ENCODE data around the gene REG1B. TPM values are rescaled to one million over a fixed set of nuclear protein-coding genes. Genes with fewer than 3 reads are reported as not detected.

Gene REG1B
- total and polyA plus RNA-seq, 2 donors (not counting 1 experiment from before 2014, with no cell fraction given) = not detected

DNA sequence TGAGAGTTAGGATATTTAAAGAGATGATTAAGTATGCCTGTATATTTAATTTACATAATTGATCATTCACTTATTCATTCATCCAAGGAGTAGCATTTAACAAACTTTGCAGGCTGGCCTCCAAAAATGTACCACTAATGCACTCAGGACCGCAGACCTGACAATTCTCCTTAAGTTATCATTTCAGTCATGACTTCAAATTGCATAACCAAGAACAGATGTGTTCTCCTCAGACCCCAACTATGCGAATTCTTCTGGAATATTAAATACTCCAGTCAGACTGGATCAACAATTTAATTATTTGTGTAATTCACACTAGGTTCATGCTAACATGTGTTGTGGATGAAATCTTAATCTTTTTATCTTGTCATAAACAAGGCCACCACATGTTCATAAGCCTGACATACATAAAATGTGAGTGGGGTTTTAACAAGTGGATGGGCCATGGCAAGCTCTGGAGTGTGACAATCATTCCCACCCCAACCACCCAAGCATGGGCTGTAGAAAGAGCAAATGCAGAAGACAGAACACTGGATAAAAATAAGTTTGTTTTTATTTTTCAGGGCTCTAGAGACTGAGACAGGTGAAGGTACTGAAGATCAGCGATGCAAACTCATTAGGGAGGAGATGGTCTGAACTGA lies 3.2 kb downstream of the REG1B start:
- TF ChIP-seq, protein P1, sequence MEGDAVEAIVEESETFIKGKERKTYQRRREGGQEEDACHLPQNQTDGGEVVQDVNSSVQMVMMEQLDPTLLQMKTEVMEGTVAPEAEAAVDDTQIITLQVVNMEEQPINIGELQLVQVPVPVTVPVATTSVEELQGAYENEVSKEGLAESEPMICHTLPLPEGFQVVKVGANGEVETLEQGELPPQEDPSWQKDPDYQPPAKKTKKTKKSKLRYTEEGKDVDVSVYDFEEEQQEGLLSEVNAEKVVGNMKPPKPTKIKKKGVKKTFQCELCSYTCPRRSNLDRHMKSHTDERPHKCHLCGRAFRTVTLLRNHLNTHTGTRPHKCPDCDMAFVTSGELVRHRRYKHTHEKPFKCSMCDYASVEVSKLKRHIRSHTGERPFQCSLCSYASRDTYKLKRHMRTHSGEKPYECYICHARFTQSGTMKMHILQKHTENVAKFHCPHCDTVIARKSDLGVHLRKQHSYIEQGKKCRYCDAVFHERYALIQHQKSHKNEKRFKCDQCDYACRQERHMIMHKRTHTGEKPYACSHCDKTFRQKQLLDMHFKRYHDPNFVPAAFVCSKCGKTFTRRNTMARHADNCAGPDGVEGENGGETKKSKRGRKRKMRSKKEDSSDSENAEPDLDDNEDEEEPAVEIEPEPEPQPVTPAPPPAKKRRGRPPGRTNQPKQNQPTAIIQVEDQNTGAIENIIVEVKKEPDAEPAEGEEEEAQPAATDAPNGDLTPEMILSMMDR (conservative IDR thresholded peaks at IDR 0.05 in 1 of 2, IDR thresholded peaks at IDR 0.05 in 1 of 2; ENCODE audit: low read depth in 1 of 2, low read length in 2 of 2) = no peak
- TF ChIP-seq EZH2 (IDR thresholded peaks at IDR 0.05; ENCODE audit: low read length, missing control alignments) = no peak
- Histone ChIP-seq H3K27ac (ENCODE audit: insufficient read depth, low read length) (no peak overlapping the region), H2AFZ (ENCODE audit: low read length) (no peak overlapping the region), H3K4me1 (ENCODE audit: control insufficient read depth, extremely low read depth, insufficient read depth, low read length) (no peaks in the 10 kb centered on the region), H3K27me3 (ENCODE audit: control insufficient read depth, insufficient read depth, low read length) (no peaks in the 10 kb centered on the region), H3K36me3 (ENCODE audit: control insufficient read depth, insufficient read depth, low read length) (no peaks in the 10 kb centered on the region), H3K9ac (ENCODE audit: insufficient read depth, low read length) (no peak overlapping the region), H3K4me3 (replicated peaks in 1 of 4; ENCODE audit: control extremely low read depth in 1 of 4, insufficient read depth in 1 of 4, low read depth in 3 of 4, low read length in 4 of 4) (no peak overlapping the region), H4K20me1 (ENCODE audit: control insufficient read depth, extremely low read depth, insufficient read depth, low read length) (no peaks in the 10 kb centered on the region), H3K9me3 (ENCODE audit: control insufficient read depth, insufficient read depth, low read depth, low read length) (no peaks in the 10 kb centered on the region), H3K4me2 (ENCODE audit: extremely low read depth, insufficient read depth, low read length) (no peak overlapping the region), H3K79me2 (ENCODE audit: control insufficient read depth, insufficient read depth, low read length) (no peaks in the 10 kb centered on the region)
- DNase-seq (ENCODE audit: low read depth in 2 of 2) = no peak

- H3K27ac ChIP-seq (ENCODE audit: insufficient read depth, low read length) = no peak overlapping the region
- DNase-seq (ENCODE audit: low read depth in 2 of 2) = no peak
- H4K20me1 ChIP-seq (ENCODE audit: control insufficient read depth, extremely low read depth, insufficient read depth, low read length) = no peaks in the 10 kb centered on the region
- no peaks in the 10 kb centered on the region for H3K36me3 ChIP-seq (ENCODE audit: control insufficient read depth, insufficient read depth, low read length)
- H3K79me2 ChIP-seq (ENCODE audit: control insufficient read depth, insufficient read depth, low read length) = no peaks in the 10 kb centered on the region
- no peaks in the 10 kb centered on the region for H3K27me3 ChIP-seq (ENCODE audit: control insufficient read depth, insufficient read depth, low read length)
- H3K9ac ChIP-seq (ENCODE audit: insufficient read depth, low read length) = no peak overlapping the region
- TF ChIP-seq, protein P1 (conservative IDR thresholded peaks at IDR 0.05 in 1 of 2, IDR thresholded peaks at IDR 0.05 in 1 of 2; ENCODE audit: low read depth in 1 of 2, low read length in 2 of 2) = no peak
- no peak for TF ChIP-seq EZH2 (IDR thresholded peaks at IDR 0.05; ENCODE audit: low read length, missing control alignments)
- H3K4me1 ChIP-seq (ENCODE audit: control insufficient read depth, extremely low read depth, insufficient read depth, low read length) = no peaks in the 10 kb centered on the region
- no peak overlapping the region for H3K4me2 ChIP-seq (ENCODE audit: extremely low read depth, insufficient read depth, low read length)
- H2AFZ ChIP-seq (ENCODE audit: low read length) = no peak overlapping the region
- no peak overlapping the region for H3K4me3 ChIP-seq (replicated peaks in 1 of 4; ENCODE audit: control extremely low read depth in 1 of 4, insufficient read depth in 1 of 4, low read depth in 3 of 4, low read length in 4 of 4)
- H3K9me3 ChIP-seq (ENCODE audit: control insufficient read depth, insufficient read depth, low read depth, low read length) = no peaks in the 10 kb centered on the region
Measured at GRCh38 chr2:79083597-79084251, 4.1 kb downstream of the REG1B start.

DNA sequence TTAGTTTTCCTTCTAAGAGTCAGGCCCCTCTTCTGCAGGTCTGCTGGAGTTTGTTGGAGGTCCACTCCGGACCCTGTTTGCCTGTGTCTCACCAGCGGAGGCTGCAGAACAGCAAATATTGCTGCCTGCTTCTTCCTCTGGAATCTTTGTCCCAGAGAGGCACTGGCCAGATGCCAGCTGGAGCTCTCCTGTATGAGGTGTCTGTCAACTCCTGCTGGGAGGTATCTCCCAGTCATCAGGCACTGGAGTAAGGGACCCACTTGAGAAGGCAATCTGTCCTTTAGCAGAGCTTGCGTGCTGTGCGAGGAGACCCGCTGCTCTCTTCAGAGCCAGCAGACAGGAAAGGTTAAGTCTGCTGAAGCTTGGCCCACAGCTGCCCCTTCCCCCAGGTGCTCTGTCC lies 4.8 kb downstream of the REG1B start:
- TF ChIP-seq, protein P1 (conservative IDR thresholded peaks at IDR 0.05 in 1 of 2, IDR thresholded peaks at IDR 0.05 in 1 of 2; ENCODE audit: low read depth in 1 of 2, low read length in 2 of 2) = no peak
- no peak for TF ChIP-seq EZH2 (IDR thresholded peaks at IDR 0.05; ENCODE audit: low read length, missing control alignments)
- Histone ChIP-seq H3K9me3 (ENCODE audit: control insufficient read depth, insufficient read depth, low read depth, low read length) (no peaks in the 10 kb centered on the region), H3K4me2 (ENCODE audit: extremely low read depth, insufficient read depth, low read length) (no peak overlapping the region), H3K79me2 (ENCODE audit: control insufficient read depth, insufficient read depth, low read length) (no peaks in the 10 kb centered on the region), H3K4me3 (replicated peaks in 1 of 4; ENCODE audit: control extremely low read depth in 1 of 4, insufficient read depth in 1 of 4, low read depth in 3 of 4, low read length in 4 of 4) (no peak overlapping the region), H4K20me1 (ENCODE audit: control insufficient read depth, extremely low read depth, insufficient read depth, low read length) (no peaks in the 10 kb centered on the region), H2AFZ (ENCODE audit: low read length) (no peak overlapping the region), H3K9ac (ENCODE audit: insufficient read depth, low read length) (no peak overlapping the region), H3K4me1 (ENCODE audit: control insufficient read depth, extremely low read depth, insufficient read depth, low read length) (no peaks in the 10 kb centered on the region), H3K27me3 (ENCODE audit: control insufficient read depth, insufficient read depth, low read length) (no peaks in the 10 kb centered on the region), H3K36me3 (ENCODE audit: control insufficient read depth, insufficient read depth, low read length) (no peaks in the 10 kb centered on the region), H3K27ac (ENCODE audit: insufficient read depth, low read length) (no peak overlapping the region)
- no peak for DNase-seq (ENCODE audit: low read depth in 2 of 2)
